HepG2 (cell line): ENCODE results near the gene NDUFV1. TPM values are rescaled to one million over a fixed set of nuclear protein-coding genes. Genes with fewer than 3 reads are reported as not detected.

Source experiments
- FOXP1 ChIP-seq, 2 experiments: fragments of 450-650 bp in 1 of 2; IDR thresholded peaks; 2 replicates each; pipeline ENCODE4 v1.6.1; 2017 to 2018; ENCODE audit warnings: antibody characterized with exemption in 1 of 2
- HHEX ChIP-seq: IDR thresholded peaks from 2 replicates; pipeline ENCODE4 v1.6.1; 2016; ENCODE audit warnings: control low read depth
- MBD4 ChIP-seq: IDR thresholded peaks from 2 replicates; pipeline ENCODE4 v1.6.1; 2012; ENCODE audit warnings: low read length, inconsistent platforms, borderline replicate concordance
- MTA3 ChIP-seq: sonication (generic); formaldehyde crosslinking; IDR thresholded peaks from 2 replicates; pipeline ENCODE4 v1.4.0; 2020; ENCODE audit warnings: missing genetic modification reagents
- MTF1 ChIP-seq: sonication (generic); formaldehyde crosslinking; IDR thresholded peaks from 2 replicates; pipeline ENCODE4 v1.5.0; 2020; ENCODE audit warnings: missing genetic modification reagents
- NR2F6 ChIP-seq, 2 experiments: IDR thresholded peaks; 2 replicates each; pipeline ENCODE4 v1.6.1; 2016; ENCODE audit warnings: antibody characterized with exemption in 1 of 2, mild to moderate bottlenecking in 1 of 2
- PHF5A ChIP-seq: IDR thresholded peaks from one replicate; pipeline ENCODE4 v1.6.1; 2018; ENCODE audit warnings: low read depth, missing genetic modification reagents; ENCODE audit not compliant: unreplicated experiment
- SOX6 ChIP-seq, 2 experiments: fragments of 450-650 bp in 1 of 2; sonication (generic) in 1 of 2; formaldehyde crosslinking in 1 of 2; IDR thresholded peaks; 2 replicates each; pipeline versions ENCODE4 v1.4.0 to v1.6.1; 2017 to 2020; ENCODE audit warnings: antibody characterized with exemption in 1 of 2, mild to moderate bottlenecking in 1 of 2, missing genetic modification reagents in 1 of 2
- SP4 ChIP-seq: sonication (generic); formaldehyde crosslinking; IDR thresholded peaks from 2 replicates; pipeline ENCODE4 v1.8.1; 2023; ENCODE audit warnings: mild to moderate bottlenecking, missing genetic modification reagents
- SP5 ChIP-seq: IDR thresholded peaks from 2 replicates; pipeline ENCODE4 v1.6.1; 2016; ENCODE audit warnings: low read depth, borderline replicate concordance
- STAT6 ChIP-seq: sonication (generic); formaldehyde crosslinking; IDR thresholded peaks from 2 replicates; pipeline ENCODE4 v1.4.0; 2020; ENCODE audit warnings: missing genetic modification reagents, mild to moderate bottlenecking, borderline replicate concordance
- TARDBP ChIP-seq: sonication (generic); formaldehyde crosslinking; IDR thresholded peaks from 2 replicates; pipeline ENCODE4 v1.8.0; 2022; ENCODE audit warnings: mild to moderate bottlenecking, missing genetic modification reagents
- YEATS2 ChIP-seq: sonication (generic); formaldehyde crosslinking; IDR thresholded peaks from 2 replicates; pipeline ENCODE4 v1.4.0; 2020; ENCODE audit warnings: missing genetic modification reagents, borderline replicate concordance
- ZNF12 ChIP-seq: sonication (generic); formaldehyde crosslinking; IDR thresholded peaks from 2 replicates; pipeline ENCODE4 v1.5.0; 2020; ENCODE audit warnings: missing genetic modification reagents
- ZSCAN21 ChIP-seq: sonication (generic); formaldehyde crosslinking; IDR thresholded peaks from 2 replicates; pipeline ENCODE4 v1.8.0; 2022; ENCODE audit warnings: mild to moderate bottlenecking, missing genetic modification reagents, moderate library complexity, borderline replicate concordance
- polyA plus RNA-seq, 8 experiments: library from polyadenylated mRNA; depleted of rRNA in 3 of 8; stranded (reverse) in 7 of 8; unstranded in 1 of 8; fragments of >200 nt; fragmentation: Illumina TruSeq in 4 of 8; extraction: Trizol in 4 of 8; gene quantifications; 2 replicates each; pipeline versions ENCODE4 v1.2.1 to v1.2.3, GENCODE V29; 2011 to 2016; ENCODE audit warnings: low read depth in 4 of 8, missing spikeins in 1 of 8, mixed read lengths in 1 of 8; ENCODE audit not compliant: insufficient read depth in 1 of 8
- total RNA-seq, 5 experiments: library from RNA; depleted of rRNA; stranded (reverse); fragments of >200 nt; fragmentation: Illumina TruSeq; extraction: Trizol; gene quantifications; 2 replicates each; pipeline ENCODE4 v1.2.3, GENCODE V29; 2016; ENCODE audit warnings: low read depth in 1 of 5
- TF ChIP-seq, protein P1 (sequence below): sonication (generic); formaldehyde crosslinking; IDR thresholded peaks from 2 replicates; pipeline ENCODE4 v1.5.0; 2020; ENCODE audit warnings: mild to moderate bottlenecking, missing genetic modification reagents
- TF ChIP-seq, protein P2 (sequence below): IDR thresholded peaks from 2 replicates; pipeline ENCODE4 v1.6.1; 2016; ENCODE audit warnings: missing compliant biosample characterization, missing genetic modification reagents, borderline replicate concordance
- TF ChIP-seq, protein P3 (sequence below), 2 experiments: fragments of 450-650 bp in 1 of 2; sonication (generic) in 1 of 2; formaldehyde crosslinking; IDR thresholded peaks; 2 replicates each; pipeline versions ENCODE4 v1.5.0 to v1.8.0; 2020 to 2022; ENCODE audit warnings: mild to moderate bottlenecking in 1 of 2, missing genetic modification reagents in 1 of 2
- TF ChIP-seq, protein P4 (sequence below): sonication (generic); formaldehyde crosslinking; IDR thresholded peaks from 2 replicates; pipeline ENCODE4 v1.4.0; 2020; ENCODE audit warnings: missing genetic modification reagents, borderline replicate concordance
- TF ChIP-seq, protein P5 (sequence below): sonication (generic); formaldehyde crosslinking; IDR thresholded peaks from 2 replicates; pipeline ENCODE4 v1.5.0; 2020; ENCODE audit warnings: missing genetic modification reagents

The NDUFV1 gene
- total and polyA plus RNA-seq, 2 of the 13 experiments (the other 11 are each of a cell fraction or from before 2014, with no cell fraction given): 88.9 to 137 TPM

- TF ChIP-seq STAT6 (no peak), MBD4 (no peak), MTA3 (CRISPR knock-in tag) (no peak), NR2F6 (IDR thresholded peaks at IDR 0.05) (peak; percentile 65; the same call in 1 of the 2 replicates), NR2F6 (CRISPR knock-in tag; IDR thresholded peaks at IDR 0.05) (peak; percentile 50; the same call in 1 of the 2 replicates), FOXP1 (IDR thresholded peaks at IDR 0.05) (no peak), FOXP1 (CRISPR knock-in tag; IDR thresholded peaks at IDR 0.05) (no peak), TARDBP (0 out of 2 replicates have a peak, but pooled peaks have one; percentile 5), SP5 (CRISPR knock-in tag) (peak; percentile 24; the same call in 1 of the 2 replicates), PHF5A (CRISPR knock-in tag) (no peak), ZSCAN21 (CRISPR knock-in tag) (no peak), SOX6 (IDR thresholded peaks at IDR 0.05) (no peak), SOX6 (CRISPR knock-in tag; IDR thresholded peaks at IDR 0.05) (peak; percentile 87), HHEX (CRISPR knock-in tag) (0 out of 2 replicates have a peak, but pooled peaks have one; percentile 10), MTF1 (no peak), ZNF12 (CRISPR knock-in tag) (peak; percentile 100), YEATS2 (CRISPR knock-in tag) (no peak), SP4 (CRISPR knock-in tag) (no peak)
- TF ChIP-seq, protein P1, sequence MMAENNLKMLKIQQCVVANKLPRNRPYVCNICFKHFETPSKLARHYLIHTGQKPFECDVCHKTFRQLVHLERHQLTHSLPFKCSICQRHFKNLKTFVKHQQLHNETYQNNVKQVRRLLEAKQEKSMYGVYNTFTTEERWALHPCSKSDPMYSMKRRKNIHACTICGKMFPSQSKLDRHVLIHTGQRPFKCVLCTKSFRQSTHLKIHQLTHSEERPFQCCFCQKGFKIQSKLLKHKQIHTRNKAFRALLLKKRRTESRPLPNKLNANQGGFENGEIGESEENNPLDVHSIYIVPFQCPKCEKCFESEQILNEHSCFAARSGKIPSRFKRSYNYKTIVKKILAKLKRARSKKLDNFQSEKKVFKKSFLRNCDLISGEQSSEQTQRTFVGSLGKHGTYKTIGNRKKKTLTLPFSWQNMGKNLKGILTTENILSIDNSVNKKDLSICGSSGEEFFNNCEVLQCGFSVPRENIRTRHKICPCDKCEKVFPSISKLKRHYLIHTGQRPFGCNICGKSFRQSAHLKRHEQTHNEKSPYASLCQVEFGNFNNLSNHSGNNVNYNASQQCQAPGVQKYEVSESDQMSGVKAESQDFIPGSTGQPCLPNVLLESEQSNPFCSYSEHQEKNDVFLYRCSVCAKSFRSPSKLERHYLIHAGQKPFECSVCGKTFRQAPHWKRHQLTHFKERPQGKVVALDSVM (CRISPR knock-in tag): no peak
- TF ChIP-seq, protein P2, sequence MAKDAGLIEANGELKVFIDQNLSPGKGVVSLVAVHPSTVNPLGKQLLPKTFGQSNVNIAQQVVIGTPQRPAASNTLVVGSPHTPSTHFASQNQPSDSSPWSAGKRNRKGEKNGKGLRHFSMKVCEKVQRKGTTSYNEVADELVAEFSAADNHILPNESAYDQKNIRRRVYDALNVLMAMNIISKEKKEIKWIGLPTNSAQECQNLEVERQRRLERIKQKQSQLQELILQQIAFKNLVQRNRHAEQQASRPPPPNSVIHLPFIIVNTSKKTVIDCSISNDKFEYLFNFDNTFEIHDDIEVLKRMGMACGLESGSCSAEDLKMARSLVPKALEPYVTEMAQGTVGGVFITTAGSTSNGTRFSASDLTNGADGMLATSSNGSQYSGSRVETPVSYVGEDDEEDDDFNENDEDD (CRISPR knock-in tag): no peak
- TF ChIP-seq, protein P3, sequence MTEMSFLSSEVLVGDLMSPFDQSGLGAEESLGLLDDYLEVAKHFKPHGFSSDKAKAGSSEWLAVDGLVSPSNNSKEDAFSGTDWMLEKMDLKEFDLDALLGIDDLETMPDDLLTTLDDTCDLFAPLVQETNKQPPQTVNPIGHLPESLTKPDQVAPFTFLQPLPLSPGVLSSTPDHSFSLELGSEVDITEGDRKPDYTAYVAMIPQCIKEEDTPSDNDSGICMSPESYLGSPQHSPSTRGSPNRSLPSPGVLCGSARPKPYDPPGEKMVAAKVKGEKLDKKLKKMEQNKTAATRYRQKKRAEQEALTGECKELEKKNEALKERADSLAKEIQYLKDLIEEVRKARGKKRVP (CRISPR knock-in tag; IDR thresholded peaks at IDR 0.05): no peak
- TF ChIP-seq, protein P4, sequence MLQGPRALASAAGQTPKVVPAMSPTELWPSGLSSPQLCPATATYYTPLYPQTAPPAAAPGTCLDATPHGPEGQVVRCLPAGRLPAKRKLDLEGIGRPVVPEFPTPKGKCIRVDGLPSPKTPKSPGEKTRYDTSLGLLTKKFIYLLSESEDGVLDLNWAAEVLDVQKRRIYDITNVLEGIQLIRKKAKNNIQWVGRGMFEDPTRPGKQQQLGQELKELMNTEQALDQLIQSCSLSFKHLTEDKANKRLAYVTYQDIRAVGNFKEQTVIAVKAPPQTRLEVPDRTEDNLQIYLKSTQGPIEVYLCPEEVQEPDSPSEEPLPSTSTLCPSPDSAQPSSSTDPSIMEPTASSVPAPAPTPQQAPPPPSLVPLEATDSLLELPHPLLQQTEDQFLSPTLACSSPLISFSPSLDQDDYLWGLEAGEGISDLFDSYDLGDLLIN: no peak
- TF ChIP-seq, protein P5, sequence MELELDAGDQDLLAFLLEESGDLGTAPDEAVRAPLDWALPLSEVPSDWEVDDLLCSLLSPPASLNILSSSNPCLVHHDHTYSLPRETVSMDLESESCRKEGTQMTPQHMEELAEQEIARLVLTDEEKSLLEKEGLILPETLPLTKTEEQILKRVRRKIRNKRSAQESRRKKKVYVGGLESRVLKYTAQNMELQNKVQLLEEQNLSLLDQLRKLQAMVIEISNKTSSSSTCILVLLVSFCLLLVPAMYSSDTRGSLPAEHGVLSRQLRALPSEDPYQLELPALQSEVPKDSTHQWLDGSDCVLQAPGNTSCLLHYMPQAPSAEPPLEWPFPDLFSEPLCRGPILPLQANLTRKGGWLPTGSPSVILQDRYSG: no peak
Measured at GRCh38 chr11:67617243-67617953, 10.7 kb downstream of the NDUFV1 start (continued).
